Kasumi-1 (cell line): Measurements from ENCODE around the gene PDHB.
A peak's percentile ranks its signal among the peaks of the same experiment; 100 is the strongest.
"Not testable (repeated sequence)": the region's sequence is repeated elsewhere in the genome, so short reads cannot be mapped to it uniquely, and the experiment has no call there.

ENCODE experiments used
- DNase-seq, 2 experiments: peaks; one replicate each; lab custom pipeline; 2025; lab: John Stamatoyannopoulos, UW

The PDHB gene

GRCh38 chr3:58437276-58437675 is 3.6 kb upstream of the PDHB start:
- not testable (repeated sequence) for DNase-seq

GRCh38 chr3:58434990-58435389 is 1.4 kb upstream of the PDHB start:
- DNase-seq, result no peak

GRCh38 chr3:58434511-58434910 is 879 bp upstream of the PDHB start:
- no peak for DNase-seq

- no peak for DNase-seq
These were observed 504 bp upstream of the PDHB start for GRCh38 chr3:58434168-58434504.

- DNase-seq, result no peak
These were observed 727 bp downstream of the PDHB start for GRCh38 chr3:58432905-58433304.

- no peak for DNase-seq
These were observed 4.0 kb downstream of the PDHB start for GRCh38 chr3:58429657-58430056.

- no peak for DNase-seq
These were observed 5.8 kb downstream of the PDHB start for GRCh38 chr3:58427661-58428361.

- no peak for DNase-seq
These were observed 7.8 kb downstream of the PDHB start for GRCh38 chr3:58425782-58426181.

- DNase-seq, result no peak
These were observed 9.0 kb downstream of the PDHB start for GRCh38 chr3:58424613-58425012.

- DNase-seq, result peak; percentile 19 to 32
These were observed 10.8 kb downstream of the PDHB start for GRCh38 chr3:58422756-58423325.

GRCh38 chr3:58421004-58421403 is 12.6 kb downstream of the PDHB start:
- no peak for DNase-seq

GRCh38 chr3:58419780-58420507 is 13.7 kb downstream of the PDHB start:
- DNase-seq, result no peak

- no peak for DNase-seq
These were observed 15.4 kb downstream of the PDHB start for GRCh38 chr3:58418227-58418626.

- DNase-seq, result no peak
These were observed 16.6 kb downstream of the PDHB start for GRCh38 chr3:58417075-58417474.

GRCh38 chr3:58416191-58416590 is 17.4 kb downstream of the PDHB start:
- no peak for DNase-seq

GRCh38 chr3:58414538-58415197 is 19.0 kb downstream of the PDHB start:
- DNase-seq, result peak; percentile 84 to 85

GRCh38 chr3:58411851-58412830 is 21.5 kb downstream of the PDHB start:
- DNase-seq, result no peak

- DNase-seq, result no peak
These were observed 22.6 kb downstream of the PDHB start for GRCh38 chr3:58411036-58411435.

- no peak for DNase-seq
These were observed 24.0 kb downstream of the PDHB start for GRCh38 chr3:58409663-58410062.

- DNase-seq, result no peak
These were observed 24.7 kb downstream of the PDHB start for GRCh38 chr3:58408906-58409305.

- DNase-seq, result no peak
These were observed 29.2 kb downstream of the PDHB start for GRCh38 chr3:58404396-58404795.
